ENCODE measurements around the gene RNASEH1. TPM values are rescaled to one million over a fixed set of nuclear protein-coding genes. Genes with fewer than 3 reads are reported as not detected.
"Not testable (repeated sequence)": the region's sequence is repeated elsewhere in the genome, so short reads cannot be mapped to it uniquely, and the experiment has no call there.

Gene RNASEH1
- total RNA-seq, 1 experiment from 2014 or later = 38.2 TPM

DNA sequence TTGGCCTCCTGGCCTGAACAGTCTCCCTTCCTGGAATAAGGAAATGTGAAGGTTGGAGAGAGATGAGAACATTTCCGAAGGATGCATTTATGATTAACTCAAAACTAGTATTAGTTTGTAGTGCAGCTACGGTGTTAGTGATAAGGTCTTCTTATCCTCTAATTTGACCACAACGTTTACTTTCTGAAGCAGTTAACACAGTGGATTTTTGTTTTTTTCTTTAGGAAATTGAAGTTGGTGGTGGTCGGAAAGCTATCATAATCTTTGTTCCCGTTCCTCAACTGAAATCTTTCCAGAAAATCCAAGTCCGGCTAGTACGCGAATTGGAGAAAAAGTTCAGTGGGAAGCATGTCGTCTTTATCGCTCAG lies 18.1 kb upstream of the RNASEH1 start:
- BruUV-seq (replicated peaks); DNase-seq (ENCODE audit: low read depth, low spot score); POLR2A ChIA-PET; H2AFZ ChIP-seq (ENCODE audit: low read depth, low read length, poor library complexity, severe bottlenecking); CTCF ChIA-PET; H3K9me2 ChIP-seq (ENCODE audit: insufficient read depth); ATAC-seq; RAD21 ChIA-PET (ENCODE audit: low non-redundant PET in 1 of 2, low total read pairs in 2 of 2, uncharacterized antibody in 2 of 2, unreplicated experiment in 2 of 2); intact Hi-C loops (cut with micrococcal nuclease); H3K9me3 ChIP-seq (ENCODE audit: control insufficient read depth in 1 of 2, insufficient read depth in 1 of 2, low read depth in 1 of 2, low read length in 2 of 2); H3K27me3 ChIP-seq (ENCODE audit: insufficient read depth, low read length): not testable (repeated sequence)
- H3K9ac ChIP-seq (ENCODE audit: low read length) = peak overlapping the region; percentile 97
- peaks cover 46 to 54% of the 10 kb centered on the region in 2 experiments for H3K36me3 ChIP-seq (ENCODE audit: control insufficient read depth in 1 of 2, insufficient read depth in 2 of 2, low read length in 2 of 2)
- H3K27ac ChIP-seq (ENCODE audit: low read depth, low read length) = peak overlapping the region; percentile 76
- peaks cover 37% of the 10 kb centered on the region; the same call in 1 of the 2 replicates for H4K20me1 ChIP-seq (ENCODE audit: insufficient read depth)
- peak overlapping the region; percentile 77 for H3K4me2 ChIP-seq (ENCODE audit: low read length)
- peaks cover 62% of the 10 kb centered on the region for H3K79me2 ChIP-seq (ENCODE audit: insufficient read depth, low read length)
- peak overlapping the region; percentile 88 to 95 for H3K4me3 ChIP-seq (replicated peaks in 1 of 2; ENCODE audit: low read depth in 1 of 2, low read length in 2 of 2)
- H3K4me1 ChIP-seq (ENCODE audit: control insufficient read depth in 1 of 2, insufficient read depth in 2 of 2, low read length in 2 of 2) = peaks cover 5 to 27% of the 10 kb centered on the region in 2 experiments; a peak in 3 of 4 replicates

- DNase-seq (ENCODE audit: low read depth, low spot score) (no peak), ATAC-seq (peak; percentile 56)
- Histone ChIP-seq H3K79me2 (ENCODE audit: insufficient read depth, low read length) (peaks cover 56% of the 10 kb centered on the region), H3K9me3 (ENCODE audit: control insufficient read depth in 1 of 2, insufficient read depth in 1 of 2, low read depth in 1 of 2, low read length in 2 of 2) (no peaks in the 10 kb centered on the region), H3K4me3 (replicated peaks in 1 of 2; ENCODE audit: low read depth in 1 of 2, low read length in 2 of 2) (peak overlapping the region; percentile 88 to 95), H3K27ac (ENCODE audit: low read depth, low read length) (peak overlapping the region; percentile 76), H3K9ac (ENCODE audit: low read length) (peak overlapping the region; percentile 97), H4K20me1 (ENCODE audit: insufficient read depth) (peaks cover 32% of the 10 kb centered on the region; the same call in 1 of the 2 replicates), H3K4me1 (ENCODE audit: control insufficient read depth in 1 of 2, insufficient read depth in 2 of 2, low read length in 2 of 2) (peaks cover 5 to 27% of the 10 kb centered on the region in 2 experiments; a peak in 3 of 4 replicates), H2AFZ (ENCODE audit: low read depth, low read length, poor library complexity, severe bottlenecking) (no peak overlapping the region), H3K27me3 (ENCODE audit: insufficient read depth, low read length) (no peaks in the 10 kb centered on the region), H3K9me2 (ENCODE audit: insufficient read depth) (no peaks in the 10 kb centered on the region), H3K4me2 (ENCODE audit: low read length) (peak overlapping the region; percentile 77), H3K36me3 (ENCODE audit: control insufficient read depth in 1 of 2, insufficient read depth in 2 of 2, low read length in 2 of 2) (peaks cover 41 to 49% of the 10 kb centered on the region in 2 experiments)
- ChIA-PET POLR2A (no interaction called here), CTCF (no interaction called here), RAD21 (ENCODE audit: low non-redundant PET in 1 of 2, low total read pairs in 2 of 2, uncharacterized antibody in 2 of 2, unreplicated experiment in 2 of 2) (no interaction called here)
- BruUV-seq (replicated peaks) = no TSS peak
- intact Hi-C loops (cut with micrococcal nuclease) = loop anchor here (1.0 kb wide), 1 partner anchor 17 kb away; the partner anchor contains the start of gene RNASEH1
- TF ChIP-seq CEBPB (IDR thresholded peaks at IDR 0.05; ENCODE audit: low read depth) = no peak
- TF ChIP-seq ELF1 (IDR thresholded peaks at IDR 0.05; ENCODE audit: borderline replicate concordance, low read depth) = no peak
- no peak for TF ChIP-seq REST (IDR thresholded peaks at IDR 0.05; ENCODE audit: low read depth)
- no peak for TF ChIP-seq SIN3A (IDR thresholded peaks at IDR 0.05; ENCODE audit: low read depth)
- no peak for TF ChIP-seq SRF (IDR thresholded peaks at IDR 0.05; ENCODE audit: low read depth)
- TF ChIP-seq ZFX (IDR thresholded peaks at IDR 0.05) = peak; percentile 75
These were observed 17.6 kb upstream of the RNASEH1 start for GRCh38 chr2:3575534-3576262.
